OCI-LY3 (cell line): Measurements from ENCODE around the gene C3orf52.

Experiments
- H2AFZ ChIP-seq: fragments of 200-600, 300-600 bp; shearing (Covaris generic); 2 replicates; pipeline ENCODE4 v1.6.0; 2014; ENCODE audit warnings: antibody characterized with exemption, low read depth, low read length
- H3K27ac ChIP-seq: fragments of 200-600, 300-600 bp; sonication (generic); 2 replicates; pipeline ENCODE4 v1.5.1; 2014; ENCODE audit warnings: mild to moderate bottlenecking, low read length, moderate library complexity, mixed read lengths
- H3K27me3 ChIP-seq: fragments of 200-600, 300-600 bp; sonication (generic); 2 replicates; pipeline ENCODE4 v1.6.1; 2014; ENCODE audit warnings: low read depth, low read length, mixed read lengths
- H3K36me3 ChIP-seq: fragments of 200-600, 300-600 bp; sonication (generic); replicated peaks from 2 replicates; pipeline ENCODE3; 2014; ENCODE audit warnings: low read depth, low read length, mixed read lengths
- H3K4me1 ChIP-seq: fragments of 300-600, 200-600 bp; sonication (generic); 2 replicates; pipeline ENCODE4 v1.6.1; 2014; ENCODE audit warnings: low read length, mixed read lengths
- H3K4me2 ChIP-seq: fragments of 200-600, 300-600 bp; sonication (generic); 2 replicates; pipeline ENCODE4 v1.6.1; 2014; ENCODE audit warnings: low read length, mixed read lengths
- H3K4me3 ChIP-seq: fragments of 300-600, 200-600 bp; sonication (generic); 2 replicates; pipeline ENCODE4 v1.5.1; 2014; ENCODE audit warnings: antibody characterized with exemption, mild to moderate bottlenecking, low read length, moderate library complexity
- H3K79me2 ChIP-seq: fragments of 300-600, 200-600 bp; shearing (Covaris generic); 2 replicates; pipeline ENCODE4 v1.6.1; 2014; ENCODE audit warnings: mild to moderate bottlenecking, low read length, mixed read lengths
- H3K9ac ChIP-seq: fragments of 300-600, 200-600 bp; shearing (Covaris generic); 2 replicates; pipeline ENCODE4 v1.6.0; 2014; ENCODE audit warnings: mild to moderate bottlenecking, low read length, moderate library complexity
- H3K9me3 ChIP-seq: fragments of 200-600, 300-600 bp; shearing (Covaris generic); 2 replicates; pipeline ENCODE4 v1.6.1; 2014; ENCODE audit warnings: low read length, mixed read lengths; ENCODE audit not compliant: insufficient read depth
- H4K20me1 ChIP-seq: fragments of 200-600, 300-600 bp; sonication (generic); 2 replicates; pipeline ENCODE4 v1.6.1; 2016; ENCODE audit warnings: low read length, mixed read lengths; ENCODE audit not compliant: insufficient read depth
- CTCF ChIP-seq: fragments of 200-600, 300-600 bp; sonication (generic); IDR thresholded peaks from 2 replicates; pipeline ENCODE4 v1.5.1; 2014; ENCODE audit warnings: antibody characterized with exemption, low read length, low read depth
- EZH2phosphoT487 ChIP-seq: fragments of 200-600 bp; shearing (Covaris generic); IDR thresholded peaks from 2 replicates; pipeline ENCODE4 v1.6.1; 2018; ENCODE audit warnings: antibody characterized with exemption, mixed run types, low read depth

The C3orf52 gene

GRCh38 chr3:112132088-112132487 lies 45.9 kb downstream of the C3orf52 start:
- no peaks in the 10 kb centered on the region for H4K20me1 ChIP-seq
- no peaks in the 10 kb centered on the region for H3K36me3 ChIP-seq
- H3K4me3 ChIP-seq: no peak overlapping the region; the same call in 1 of the 2 replicates
- peaks cover 74% of the 10 kb centered on the region for H3K4me1 ChIP-seq
- no peak for TF ChIP-seq CTCF
- TF ChIP-seq EZH2phosphoT487: no peak
- H3K9me3 ChIP-seq: no peaks in the 10 kb centered on the region
- no peaks in the 10 kb centered on the region for H3K79me2 ChIP-seq
- no peaks in the 10 kb centered on the region for H3K27me3 ChIP-seq
- no peak overlapping the region for H3K27ac ChIP-seq
- H3K4me2 ChIP-seq: no peak overlapping the region
- H3K9ac ChIP-seq: no peak overlapping the region
- H2AFZ ChIP-seq: no peak overlapping the region

- Histone ChIP-seq H3K4me2 (peak overlapping the region; percentile 78), H3K4me3 (peak overlapping the region; percentile 62), H3K36me3 (no peaks in the 10 kb centered on the region), H2AFZ (0 out of 2 replicates have a peak overlapping the region, but pooled peaks have one; percentile 70), H3K4me1 (peaks cover 74% of the 10 kb centered on the region), H3K9me3 (no peaks in the 10 kb centered on the region), H3K27me3 (no peaks in the 10 kb centered on the region), H3K79me2 (no peaks in the 10 kb centered on the region), H3K9ac (peak overlapping the region; percentile 41; the same call in 1 of the 2 replicates), H4K20me1 (no peaks in the 10 kb centered on the region), H3K27ac (peak overlapping the region; percentile 49)
- no peak for TF ChIP-seq CTCF
- TF ChIP-seq EZH2phosphoT487: no peak
Observed at GRCh38 chr3:112132554-112132953, 46.4 kb downstream of the C3orf52 start.

GRCh38 chr3:112132975-112133448 lies 46.8 kb downstream of the C3orf52 start, which contains the start of gene GCSAM:
GCSAM (minus strand) TSS chr3:112133248; CDS start chr3:112133120, 128 bp downstream.
- Histone ChIP-seq H3K9ac (peak within 1 kb of the TSS; percentile 41), H3K27me3 (no peaks in the 10 kb centered on the region), H3K79me2 (no peaks in the 10 kb centered on the region), H4K20me1 (no peaks in the 10 kb centered on the region), H3K4me1 (peaks cover 74% of the 10 kb centered on the region), H2AFZ (peak within 1 kb of the TSS; percentile 70), H3K4me2 (peak within 1 kb of the TSS; percentile 78), H3K9me3 (no peaks in the 10 kb centered on the region), H3K36me3 (no peaks in the 10 kb centered on the region), H3K4me3 (peak within 1 kb of the TSS; percentile 62), H3K27ac (peak within 1 kb of the TSS; percentile 49)
- TF ChIP-seq CTCF (no peak), EZH2phosphoT487 (no peak)

GRCh38 chr3:112133626-112134334 lies 47.6 kb downstream of the C3orf52 start:
- H4K20me1 ChIP-seq: no peaks in the 10 kb centered on the region
- no peaks in the 10 kb centered on the region for H3K79me2 ChIP-seq
- peak overlapping the region; percentile 70 for H2AFZ ChIP-seq
- peak overlapping the region; percentile 62 for H3K4me3 ChIP-seq
- peak overlapping the region; percentile 49 for H3K27ac ChIP-seq
- H3K4me2 ChIP-seq: peak overlapping the region; percentile 78
- no peaks in the 10 kb centered on the region for H3K27me3 ChIP-seq
- H3K4me1 ChIP-seq: peaks cover 67% of the 10 kb centered on the region
- TF ChIP-seq EZH2phosphoT487 (no peak), CTCF (no peak)
- no peaks in the 10 kb centered on the region for H3K9me3 ChIP-seq
- H3K36me3 ChIP-seq: no peaks in the 10 kb centered on the region
- H3K9ac ChIP-seq: peak overlapping the region; percentile 41
